GM10248 (cell line): ENCODE results near the gene BCOR.

Experiments
- CTCF ChIA-PET: fragments of 300-600 bp; sonication (Branson Sonifier 250); formaldehyde crosslinking; extraction: SDS; loops from one replicate; lab custom pipeline; 2021; ENCODE audit warnings: antibody characterized with exemption; lab: Yijun Ruan, JAX
- POLR2A ChIA-PET: fragments of 350-650 bp; sonication (Branson Sonifier 250); formaldehyde crosslinking; extraction: SDS; loops from one replicate; lab custom pipeline; 2020; ENCODE audit warnings: antibody characterized with exemption; lab: Yijun Ruan, JAX
- DNase-seq: peaks from one replicate; pipeline ENCODE4 v3.0.0; 2012; ENCODE audit errors: extremely low spot score
- CTCF ChIP-seq: IDR thresholded peaks from 2 replicates; pipeline ENCODE4 v1.5.1; 2012; ENCODE audit warnings: mild to moderate bottlenecking, low read depth; ENCODE audit errors: extremely low read depth, missing control alignments, control extremely low read depth

The BCOR gene

DNA sequence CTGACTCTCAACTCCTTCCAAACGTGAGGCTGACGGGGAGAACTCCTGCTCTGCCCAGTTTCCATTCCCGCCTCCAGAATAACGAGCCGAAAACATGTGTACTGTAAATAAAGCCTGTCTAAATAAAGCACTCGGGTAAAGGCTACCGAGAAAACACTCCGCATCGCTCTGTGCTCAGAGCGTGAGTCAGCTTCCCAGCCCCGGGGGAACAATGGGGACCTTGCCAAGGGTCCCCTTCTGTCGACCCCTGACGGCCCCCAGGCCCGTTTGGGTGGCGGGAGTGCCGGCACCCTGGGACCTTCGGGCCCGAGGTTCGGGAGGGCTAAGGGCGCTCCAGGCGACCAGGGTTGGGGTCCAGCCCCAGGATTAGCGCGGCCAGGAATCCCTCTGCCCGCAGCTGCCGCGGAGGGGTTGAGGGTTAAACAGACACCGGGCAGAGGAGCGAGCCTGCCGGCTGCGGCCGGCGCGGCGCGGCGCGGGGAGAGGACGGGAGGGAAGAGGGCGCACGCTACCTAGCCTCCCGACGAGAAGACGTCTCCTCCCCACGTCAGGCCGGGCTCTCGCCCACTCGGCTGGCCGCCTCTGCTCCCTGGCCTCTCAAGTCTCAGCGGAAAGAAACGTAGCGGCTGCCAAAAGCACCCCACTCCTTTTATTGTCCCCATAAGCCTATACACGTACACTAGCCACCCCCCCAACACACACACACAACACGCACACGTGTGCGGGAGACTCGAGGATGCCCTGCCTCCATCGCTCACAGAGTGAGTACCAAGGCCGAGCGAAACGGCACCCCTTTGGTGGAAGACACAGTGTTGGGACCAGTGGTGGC lies 85.5 kb downstream of the BCOR start:
- POLR2A ChIA-PET, result no interaction called here
- CTCF ChIA-PET, result no interaction called here
- TF ChIP-seq CTCF, result no peak
- no peak for DNase-seq

DNA sequence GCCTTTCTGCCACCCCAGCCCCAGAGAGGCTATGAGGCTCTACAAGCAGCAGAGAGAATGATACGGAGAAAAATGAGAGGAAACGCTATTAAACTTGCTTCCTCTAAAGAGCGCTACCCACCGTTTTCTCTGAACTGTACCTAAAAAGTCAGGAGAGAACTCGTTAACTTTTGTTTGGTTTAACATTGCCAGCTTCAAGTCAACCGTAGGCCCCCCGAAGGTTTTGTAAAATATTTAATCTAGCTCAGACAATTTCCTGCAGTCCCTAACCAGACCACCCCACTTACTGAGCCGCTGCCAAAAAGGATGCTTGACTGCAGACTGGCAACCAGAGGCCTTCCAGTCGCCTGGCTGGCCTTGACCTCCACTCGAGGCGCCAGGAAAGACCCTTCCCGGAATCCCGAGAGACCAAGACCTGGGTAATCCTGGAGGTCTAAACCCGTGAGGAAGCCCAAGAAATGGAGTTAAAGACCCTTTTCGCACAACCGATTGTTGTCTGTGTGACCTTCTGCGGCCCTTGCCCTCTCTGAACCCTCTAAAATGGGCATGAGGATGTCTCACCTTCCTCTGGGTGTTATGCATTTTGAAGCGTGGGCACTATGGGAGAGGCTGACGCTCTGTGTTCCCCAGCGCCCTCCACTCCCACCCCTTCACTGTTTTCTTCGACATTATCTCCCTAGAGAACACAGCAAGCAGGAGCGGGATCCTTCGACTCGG lies 86.3 kb downstream of the BCOR start:
- CTCF ChIA-PET, result no interaction called here
- TF ChIP-seq CTCF, result no peak
- POLR2A ChIA-PET, result no interaction called here
- no peak for DNase-seq

DNA sequence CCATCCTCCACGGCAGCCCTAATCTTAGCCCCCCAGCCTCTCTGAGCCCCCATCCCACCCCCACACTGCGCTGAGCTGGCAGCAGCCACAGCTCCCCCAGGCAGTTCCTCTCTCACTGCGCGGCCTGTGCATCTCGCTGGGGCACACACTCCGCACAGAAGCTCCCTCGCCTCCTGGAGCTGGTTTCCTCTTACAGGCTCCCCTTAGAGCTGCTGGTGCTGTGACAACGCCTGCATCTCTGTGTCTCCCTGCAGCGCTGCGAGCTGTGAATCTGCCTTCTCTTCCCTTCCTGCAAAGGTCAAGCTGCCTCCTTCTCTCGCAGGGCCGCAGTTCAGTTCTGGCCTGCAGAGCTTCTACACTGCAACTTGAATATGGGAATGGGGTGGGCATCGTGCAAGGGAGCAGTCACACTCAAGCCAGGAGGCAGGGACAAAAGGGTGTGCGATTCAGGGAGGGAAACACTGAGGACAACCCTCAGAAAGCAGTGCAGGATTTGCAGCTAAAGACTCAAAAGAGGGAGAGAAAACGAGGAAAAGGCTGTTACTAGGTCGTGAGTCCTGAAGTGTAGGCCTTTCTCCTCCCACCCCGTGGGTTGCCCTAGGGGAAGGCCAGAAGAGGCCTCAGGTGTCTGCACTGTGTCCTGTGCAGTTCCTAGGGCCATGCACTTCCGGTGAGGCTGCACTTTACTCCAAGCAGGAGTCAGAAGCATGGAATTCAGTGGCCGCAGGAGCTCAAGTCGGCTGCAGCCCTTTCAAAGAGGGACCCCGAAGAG lies 87.0 kb downstream of the BCOR start:
- ChIA-PET POLR2A (interaction anchor here (0.5 kb wide), 1 partner anchor 20 kb away, joined by 3 read pairs; no protein-coding TSS in a partner anchor), CTCF (no interaction called here)
- DNase-seq, result no peak
- TF ChIP-seq CTCF, result no peak

- no peak for DNase-seq
- POLR2A ChIA-PET, result interaction anchor here (0.5 kb wide), 1 partner anchor 21 kb away, joined by 3 read pairs; no protein-coding TSS in a partner anchor
- CTCF ChIA-PET, result no interaction called here
- TF ChIP-seq CTCF, result no peak
These were observed 87.9 kb downstream of the BCOR start for GRCh38 chrX:40009890-40010289.

- DNase-seq, result no peak
- ChIA-PET CTCF (no interaction called here), POLR2A (no interaction called here)
- TF ChIP-seq CTCF, result no peak
These were observed 88.3 kb downstream of the BCOR start for GRCh38 chrX:40009462-40009851.

- ChIA-PET CTCF (no interaction called here), POLR2A (no interaction called here)
- TF ChIP-seq CTCF, result no peak
- no peak for DNase-seq
These were observed 88.8 kb downstream of the BCOR start for GRCh38 chrX:40008791-40009461.
